K562 (cell line): ENCODE data around the gene ASB2. TPM values are rescaled to one million over a fixed set of nuclear protein-coding genes. Genes with fewer than 3 reads are reported as not detected.

ENCODE experiments used
- ATAC-seq: fragments of 200-7000 bp; cut with Tn5 transposase; 3 replicates; pipeline ENCODE4 v1.9.1; 2020; ENCODE audit warnings: moderate library complexity
- BruUV-seq: library from RNA; stranded (reverse); fragments of 400-500 nt; replicated peaks from 2 replicates; lab custom pipeline; 2021; lab: Mats Ljungman, UMichigan
- CTCF ChIA-PET: fragments of 300-600 bp; formaldehyde crosslinking; extraction: SDS; loops from one replicate; lab custom pipeline; 2021; ENCODE audit warnings: low intra/inter-chr PET ratio; lab: Yijun Ruan, JAX
- POLR2A ChIA-PET: fragments of 300-600, 350-650 bp; sonication (Branson Sonifier 250); formaldehyde crosslinking; extraction: SDS; loops from one replicate; lab custom pipeline; 2021; ENCODE audit warnings: antibody characterized with exemption, inconsistent platforms; lab: Yijun Ruan, JAX
- DNase-seq, 4 experiments: peaks; one replicate each; pipeline versions ENCODE4 v3.0.0 to v3.0.0-alpha.2; 2011 to 2018; ENCODE audit warnings: low spot score in 3 of 4, mixed read lengths in 3 of 4; ENCODE audit errors: extremely low read depth in 1 of 4
- FAIRE-seq: peaks from 2 replicates; lab custom pipeline; 2011; peaks lifted over from hg19 to GRCh38; lab: Jason Lieb, UNC
- H2AFZ ChIP-seq: 2 replicates; pipeline ENCODE4 v1.6.0; 2011; ENCODE audit warnings: low read depth, low read length, control low read depth, inconsistent platforms
- H3K27ac ChIP-seq: fragments of 200-600 bp; 3 replicates; pipeline ENCODE4 v1.8.0; 2011; ENCODE audit warnings: low read depth, mild to moderate bottlenecking, control low read depth, inconsistent platforms, low read length, moderate library complexity, mixed read lengths; ENCODE audit errors: extremely low read depth
- H3K27me3 ChIP-seq, 2 experiments: fragments of 300-600 bp in 1 of 2; 2 replicates in 1 of 2; 3 replicates in 1 of 2; pipeline versions ENCODE4 v1.6.0 to v1.8.0; 2011; ENCODE audit warnings: inconsistent platforms in 2 of 2, low read length in 2 of 2, mild to moderate bottlenecking in 1 of 2, mixed read lengths in 1 of 2, moderate library complexity in 1 of 2; ENCODE audit not compliant: control insufficient read depth in 2 of 2, insufficient read depth in 2 of 2
- H3K36me3 ChIP-seq: fragments of 300-600 bp; 3 replicates; pipeline ENCODE4 v1.8.0; 2011; ENCODE audit warnings: mild to moderate bottlenecking, low read length, inconsistent platforms; ENCODE audit not compliant: control insufficient read depth, insufficient read depth
- H3K4me1 ChIP-seq, 2 experiments: fragments of 200-600 bp in 1 of 2; replicated peaks in 1 of 2; 2 replicates in 1 of 2; 3 replicates in 1 of 2; pipeline versions ENCODE4 v1.5.1 to v1.8.0; 2011; ENCODE audit warnings: inconsistent platforms in 2 of 2, low read length in 2 of 2, mild to moderate bottlenecking in 1 of 2, mixed read lengths in 1 of 2, moderate library complexity in 1 of 2; ENCODE audit not compliant: control insufficient read depth in 2 of 2, insufficient read depth in 2 of 2
- H3K4me2 ChIP-seq: 2 replicates; pipeline ENCODE4 v1.6.1; 2011; ENCODE audit warnings: low read length, control low read depth, inconsistent platforms, mixed read lengths; ENCODE audit not compliant: insufficient read depth
- H3K4me3 ChIP-seq: fragments of 200-600 bp; sonication (generic), shearing (Covaris generic); 2 replicates; pipeline ENCODE4 v1.5.1; 2016; ENCODE audit warnings: control low read depth, inconsistent platforms
- H3K79me2 ChIP-seq: fragments of 200-600 bp; 3 replicates; pipeline ENCODE4 v1.8.0; 2011; ENCODE audit warnings: low read length, inconsistent platforms; ENCODE audit not compliant: control insufficient read depth, insufficient read depth
- H3K9ac ChIP-seq, 2 experiments: 2 replicates each; pipeline versions ENCODE4 v1.6.0 to v1.6.1; 2011; ENCODE audit warnings: low read depth in 2 of 2, low read length in 2 of 2, control low read depth in 1 of 2, inconsistent platforms in 1 of 2, mild to moderate bottlenecking in 1 of 2, mixed read lengths in 1 of 2; ENCODE audit not compliant: insufficient read depth in 1 of 2
- H3K9me1 ChIP-seq: one replicate; pipeline ENCODE4 v1.6.0; 2011; ENCODE audit warnings: inconsistent platforms, mild to moderate bottlenecking, low read length, moderate library complexity; ENCODE audit not compliant: control insufficient read depth, insufficient read depth
- H3K9me3 ChIP-seq: replicated peaks from 2 replicates; pipeline ENCODE4 v1.5.1; 2011; ENCODE audit warnings: low read depth, low read length, inconsistent platforms; ENCODE audit not compliant: control insufficient read depth, insufficient read depth
- H4K20me1 ChIP-seq: replicated peaks from 2 replicates; pipeline ENCODE4 v1.6.1; 2011; ENCODE audit warnings: low read length, inconsistent platforms, mixed read lengths; ENCODE audit not compliant: control insufficient read depth, insufficient read depth
- DDX20 ChIP-seq: fragments of 450-650 bp; IDR thresholded peaks from 2 replicates; pipeline ENCODE4 v1.6.1; 2016; ENCODE audit warnings: missing genetic modification characterization, low read depth, mild to moderate bottlenecking, missing compliant biosample characterization, moderate library complexity
- MYNN ChIP-seq, 2 experiments: sonication (generic); formaldehyde crosslinking in 1 of 2; IDR thresholded peaks; 2 replicates each; pipeline versions ENCODE4 v1.5.0 to v1.6.1; 2016 to 2020; ENCODE audit warnings: antibody characterized with exemption in 1 of 2, missing genetic modification reagents in 1 of 2
- NONO ChIP-seq, 2 experiments: fragments of 200-400 bp in 1 of 2; fragments of 450-650 bp in 1 of 2; formaldehyde crosslinking in 1 of 2; IDR thresholded peaks; 2 replicates each; pipeline ENCODE4 v1.6.1; 2017; ENCODE audit warnings: low read depth in 2 of 2, mild to moderate bottlenecking in 2 of 2, moderate library complexity in 2 of 2, low read length in 1 of 2
- PRPF4 ChIP-seq: fragments of 200-400 bp; formaldehyde crosslinking; IDR thresholded peaks from one replicate; pipeline ENCODE4 v1.6.1; 2017; ENCODE audit warnings: low read length, low read depth, mild to moderate bottlenecking; ENCODE audit not compliant: insufficient read depth, poor library complexity, severe bottlenecking
- SMARCC2 ChIP-seq: fragments of 450-650 bp; IDR thresholded peaks from 2 replicates; pipeline ENCODE4 v1.6.1; 2017; ENCODE audit warnings: antibody characterized with exemption, moderate library complexity, mild to moderate bottlenecking, low read depth
- SPI1 ChIP-seq: IDR thresholded peaks from 2 replicates; pipeline ENCODE4 v1.6.1; 2011; ENCODE audit warnings: low read depth, low read length, control low read depth, borderline replicate concordance
- SREBF2 ChIP-seq: sonication (generic); formaldehyde crosslinking; IDR thresholded peaks from 2 replicates; pipeline ENCODE4 v1.4.0; 2020; ENCODE audit warnings: mild to moderate bottlenecking, missing genetic modification reagents
- ZKSCAN8 ChIP-seq: fragments of 200-800 bp; sonication (Bioruptor generic); IDR thresholded peaks from 2 replicates; pipeline ENCODE4 v1.6.1; 2016; ENCODE audit warnings: missing genetic modification characterization, missing compliant biosample characterization
- ZNF146 ChIP-seq: IDR thresholded peaks from one replicate; pipeline ENCODE4 v1.6.1; 2018; ENCODE audit warnings: missing compliant biosample characterization; ENCODE audit not compliant: unreplicated experiment
- ZNF239 ChIP-seq: fragments of 250-450 bp; sonication (Bioruptor Pico); IDR thresholded peaks from 2 replicates; pipeline ENCODE4 v1.4.0; 2020; ENCODE audit warnings: mild to moderate bottlenecking
- ZNF384 ChIP-seq: IDR thresholded peaks from 2 replicates; pipeline ENCODE4 v1.6.1; 2012; ENCODE audit warnings: low read depth, low read length, improper control_type of control experiment
- ZNF668 ChIP-seq: fragments of 250-450 bp; sonication (Bioruptor Pico); IDR thresholded peaks from 2 replicates; pipeline ENCODE4 v1.8.0; 2022; ENCODE audit warnings: mild to moderate bottlenecking, inconsistent platforms
- ZNF75A ChIP-seq: fragments of 450-650 bp; formaldehyde crosslinking; IDR thresholded peaks from 2 replicates; pipeline ENCODE4 v1.4.0; 2020; ENCODE audit warnings: mild to moderate bottlenecking
- WGBS: fragments of 100-300 bp; shearing (Covaris generic); methylation state at CpG from one replicate; pipeline ENCODE4 v1.1.6; 2016; ENCODE audit warnings: low coverage, mixed read lengths; ENCODE audit not compliant: insufficient coverage; ENCODE audit errors: missing lambda C conversion rate; 5-methylcytosine and 5-hydroxymethylcytosine counted together
- in situ Hi-C: fragments of 300-500 bp; cut with MboI; formaldehyde crosslinking; loops from 4 replicates; pipeline ENCODE4 v1.15.0; 2018; ENCODE audit warnings: inconsistent platforms, mixed read lengths
- intact Hi-C: fragments of 100-400 bp; cut with micrococcal nuclease; formaldehyde crosslinking; loops from 2 replicates; pipeline ENCODE4 v1.14.2; 2022
- polyA plus RNA-seq, 8 experiments: library from polyadenylated mRNA; depleted of rRNA in 4 of 8; stranded (reverse) in 5 of 8; unstranded in 3 of 8; fragments of >200 nt; fragmentation: Nextera tagmentation in 2 of 8; fragmentation: Illumina TruSeq in 1 of 8; extraction: Ambion mirVana in 2 of 8; extraction: Trizol in 1 of 8; gene quantifications; 2 replicates each; pipeline versions ENCODE4 v1.2.1 to v1.2.3, GENCODE V29; 2011 to 2014; ENCODE audit warnings: inconsistent platforms in 1 of 8, missing spikeins in 1 of 8
- total RNA-seq, 7 experiments: library from RNA; depleted of rRNA in 6 of 7; stranded (reverse); fragments of >200 nt in 6 of 7; fragmentation: Illumina TruSeq in 2 of 7; extraction: Trizol in 2 of 7; gene quantifications; 2 replicates each; pipeline versions ENCODE4 v1.2.1 to v1.2.3, GENCODE V29; 2011 to 2021; ENCODE audit warnings: low replicate concordance in 1 of 7
- TF ChIP-seq, protein P1 (sequence below): sonication (generic); formaldehyde crosslinking; IDR thresholded peaks from 2 replicates; pipeline ENCODE4 v1.8.1; 2023; ENCODE audit warnings: mild to moderate bottlenecking, missing genetic modification reagents
- TF ChIP-seq, protein P2 (sequence below): fragments of 450-650 bp; IDR thresholded peaks from 2 replicates; pipeline ENCODE4 v1.6.1; 2017; ENCODE audit warnings: antibody characterized with exemption, mild to moderate bottlenecking

Gene ASB2
- total and polyA plus RNA-seq, 9 of the 15 experiments (the other 6 are each of a cell fraction or from before 2014, with no cell fraction given), result not detected

DNA sequence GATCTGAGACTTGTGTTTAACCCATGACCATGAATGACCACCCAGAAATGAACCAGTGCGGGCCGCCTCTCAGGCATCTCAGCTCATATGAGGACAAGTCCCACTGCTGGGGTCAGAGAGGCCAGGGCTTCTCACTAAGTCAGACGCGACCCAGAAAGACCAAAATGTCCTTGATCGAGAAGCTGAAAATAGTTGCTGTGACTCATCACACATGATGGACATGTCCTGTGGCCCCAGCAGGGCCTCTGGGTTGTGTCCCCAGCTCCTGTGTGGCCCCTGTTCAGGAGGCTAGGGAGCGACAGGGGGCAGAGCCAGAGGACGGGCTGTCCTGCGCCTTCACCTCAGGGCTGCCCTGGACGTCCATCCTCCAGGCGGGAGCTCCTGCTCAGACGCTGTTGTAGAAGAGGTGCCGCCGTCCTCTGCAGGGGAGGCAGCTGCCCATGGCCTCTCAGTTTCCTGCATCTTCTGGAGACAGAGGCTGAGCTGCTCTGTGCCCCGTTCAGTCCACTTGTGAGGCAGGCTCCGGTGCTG, 78.2 kb downstream of the ASB2 start:
- no peak for ATAC-seq
- in situ Hi-C loops, result no loop called here
- 1% methylated on average over 11 of the region's 15 CpGs for WGBS
- TF ChIP-seq ZNF668 (CRISPR knock-in tag), result no peak
- no peak for TF ChIP-seq ZNF239 (CRISPR knock-in tag)
- no peak for TF ChIP-seq SREBF2 (CRISPR knock-in tag)
- no peak for TF ChIP-seq NONO (IDR thresholded peaks at IDR 0.05; ENCODE audit: low read depth in 2 of 2, low read length in 1 of 2)
- TF ChIP-seq, protein P1, sequence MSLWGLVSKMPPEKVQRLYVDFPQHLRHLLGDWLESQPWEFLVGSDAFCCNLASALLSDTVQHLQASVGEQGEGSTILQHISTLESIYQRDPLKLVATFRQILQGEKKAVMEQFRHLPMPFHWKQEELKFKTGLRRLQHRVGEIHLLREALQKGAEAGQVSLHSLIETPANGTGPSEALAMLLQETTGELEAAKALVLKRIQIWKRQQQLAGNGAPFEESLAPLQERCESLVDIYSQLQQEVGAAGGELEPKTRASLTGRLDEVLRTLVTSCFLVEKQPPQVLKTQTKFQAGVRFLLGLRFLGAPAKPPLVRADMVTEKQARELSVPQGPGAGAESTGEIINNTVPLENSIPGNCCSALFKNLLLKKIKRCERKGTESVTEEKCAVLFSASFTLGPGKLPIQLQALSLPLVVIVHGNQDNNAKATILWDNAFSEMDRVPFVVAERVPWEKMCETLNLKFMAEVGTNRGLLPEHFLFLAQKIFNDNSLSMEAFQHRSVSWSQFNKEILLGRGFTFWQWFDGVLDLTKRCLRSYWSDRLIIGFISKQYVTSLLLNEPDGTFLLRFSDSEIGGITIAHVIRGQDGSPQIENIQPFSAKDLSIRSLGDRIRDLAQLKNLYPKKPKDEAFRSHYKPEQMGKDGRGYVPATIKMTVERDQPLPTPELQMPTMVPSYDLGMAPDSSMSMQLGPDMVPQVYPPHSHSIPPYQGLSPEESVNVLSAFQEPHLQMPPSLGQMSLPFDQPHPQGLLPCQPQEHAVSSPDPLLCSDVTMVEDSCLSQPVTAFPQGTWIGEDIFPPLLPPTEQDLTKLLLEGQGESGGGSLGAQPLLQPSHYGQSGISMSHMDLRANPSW, result no peak
- TF ChIP-seq ZNF75A, result no peak
- TF ChIP-seq ZKSCAN8 (CRISPR knock-in tag), result no peak
- TF ChIP-seq DDX20 (tag), result no peak
- no peak for TF ChIP-seq PRPF4
- no peak for TF ChIP-seq ZNF146 (CRISPR knock-in tag)
- TF ChIP-seq, protein P2, sequence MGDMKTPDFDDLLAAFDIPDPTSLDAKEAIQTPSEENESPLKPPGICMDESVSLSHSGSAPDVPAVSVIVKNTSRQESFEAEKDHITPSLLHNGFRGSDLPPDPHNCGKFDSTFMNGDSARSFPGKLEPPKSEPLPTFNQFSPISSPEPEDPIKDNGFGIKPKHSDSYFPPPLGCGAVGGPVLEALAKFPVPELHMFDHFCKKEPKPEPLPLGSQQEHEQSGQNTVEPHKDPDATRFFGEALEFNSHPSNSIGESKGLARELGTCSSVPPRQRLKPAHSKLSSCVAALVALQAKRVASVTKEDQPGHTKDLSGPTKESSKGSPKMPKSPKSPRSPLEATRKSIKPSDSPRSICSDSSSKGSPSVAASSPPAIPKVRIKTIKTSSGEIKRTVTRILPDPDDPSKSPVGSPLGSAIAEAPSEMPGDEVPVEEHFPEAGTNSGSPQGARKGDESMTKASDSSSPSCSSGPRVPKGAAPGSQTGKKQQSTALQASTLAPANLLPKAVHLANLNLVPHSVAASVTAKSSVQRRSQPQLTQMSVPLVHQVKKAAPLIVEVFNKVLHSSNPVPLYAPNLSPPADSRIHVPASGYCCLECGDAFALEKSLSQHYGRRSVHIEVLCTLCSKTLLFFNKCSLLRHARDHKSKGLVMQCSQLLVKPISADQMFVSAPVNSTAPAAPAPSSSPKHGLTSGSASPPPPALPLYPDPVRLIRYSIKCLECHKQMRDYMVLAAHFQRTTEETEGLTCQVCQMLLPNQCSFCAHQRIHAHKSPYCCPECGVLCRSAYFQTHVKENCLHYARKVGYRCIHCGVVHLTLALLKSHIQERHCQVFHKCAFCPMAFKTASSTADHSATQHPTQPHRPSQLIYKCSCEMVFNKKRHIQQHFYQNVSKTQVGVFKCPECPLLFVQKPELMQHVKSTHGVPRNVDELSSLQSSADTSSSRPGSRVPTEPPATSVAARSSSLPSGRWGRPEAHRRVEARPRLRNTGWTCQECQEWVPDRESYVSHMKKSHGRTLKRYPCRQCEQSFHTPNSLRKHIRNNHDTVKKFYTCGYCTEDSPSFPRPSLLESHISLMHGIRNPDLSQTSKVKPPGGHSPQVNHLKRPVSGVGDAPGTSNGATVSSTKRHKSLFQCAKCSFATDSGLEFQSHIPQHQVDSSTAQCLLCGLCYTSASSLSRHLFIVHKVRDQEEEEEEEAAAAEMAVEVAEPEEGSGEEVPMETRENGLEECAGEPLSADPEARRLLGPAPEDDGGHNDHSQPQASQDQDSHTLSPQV, result no peak
- TF ChIP-seq SPI1, result no peak
- TF ChIP-seq SMARCC2, result no peak
- TF ChIP-seq MYNN (IDR thresholded peaks at IDR 0.05), result no peak
- TF ChIP-seq MYNN (CRISPR knock-in tag; IDR thresholded peaks at IDR 0.05), result no peak
- TF ChIP-seq ZNF384, result no peak

More for the DNA sequence above, 78.2 kb downstream of the ASB2 start:
- Histone ChIP-seq H3K36me3 (no peaks in the 10 kb centered on the region), H3K27ac (no peak overlapping the region), H3K9ac (no peak overlapping the region), H3K4me3 (no peak overlapping the region), H2AFZ (no peak overlapping the region), H3K79me2 (no peaks in the 10 kb centered on the region), H3K27me3 (peaks cover 0 to 20% of the 10 kb centered on the region in 2 experiments; a peak in 2 of 5 replicates), H3K4me2 (no peak overlapping the region), H3K9me3 (no peaks in the 10 kb centered on the region), H4K20me1 (no peaks in the 10 kb centered on the region), H3K4me1 (no peaks in the 10 kb centered on the region), H3K9me1 (no peaks in the 10 kb centered on the region)
- BruUV-seq, result no TSS peak
- intact Hi-C loops, result no loop called here
- no peak for DNase-seq
- POLR2A ChIA-PET, result interaction anchor here (0.6 kb wide), 1 partner anchor 63 kb away, joined by 5 read pairs; no protein-coding TSS in a partner anchor
- CTCF ChIA-PET, result no interaction called here
- FAIRE-seq, result no peak
